Smooth muscle cell (in vitro differentiated cells): ENCODE data around the gene SLC39A11. TPM values are rescaled to one million over a fixed set of nuclear protein-coding genes. Genes with fewer than 3 reads are reported as not detected.
"Not testable (repeated sequence)": the region's sequence is repeated elsewhere in the genome, so short reads cannot be mapped to it uniquely, and the experiment has no call there.

Experiments
- DNase-seq: peaks from one replicate; lab custom pipeline; 2025; ENCODE audit not compliant: unreplicated experiment; lab: John Stamatoyannopoulos, UW
- H2AFZ ChIP-seq: fragments of 200-600 bp; sonication (generic); 2 replicates; pipeline ENCODE4 v1.6.0; 2016; ENCODE audit warnings: antibody characterized with exemption, low read depth, mild to moderate bottlenecking
- H3F3A ChIP-seq: fragments of 200-600 bp; sonication (generic); 2 replicates; pipeline ENCODE4 v1.6.0; 2017; ENCODE audit warnings: antibody characterized with exemption, low read depth
- H3K27ac ChIP-seq: fragments of 200-600 bp; sonication (generic); 2 replicates; pipeline ENCODE4 v1.5.1; 2016; ENCODE audit warnings: low read depth, mild to moderate bottlenecking
- H3K27me3 ChIP-seq: fragments of 200-600 bp; sonication (generic); 2 replicates; pipeline ENCODE4 v1.6.1; 2016; ENCODE audit warnings: low read depth, mild to moderate bottlenecking
- H3K36me3 ChIP-seq: fragments of 200-600 bp; sonication (generic); 2 replicates; pipeline ENCODE4 v1.5.1; 2016; ENCODE audit warnings: low read depth
- H3K4me1 ChIP-seq: fragments of 200-600 bp; sonication (generic); 2 replicates; pipeline ENCODE4 v1.5.1; 2016; ENCODE audit warnings: low read depth
- H3K4me2 ChIP-seq: fragments of 200-600 bp; sonication (generic); 2 replicates; pipeline ENCODE4 v1.6.0; 2016; ENCODE audit warnings: mild to moderate bottlenecking
- H3K4me3 ChIP-seq: fragments of 200-600 bp; sonication (generic); 2 replicates; pipeline ENCODE4 v1.5.1; 2016; ENCODE audit warnings: mild to moderate bottlenecking
- H3K79me2 ChIP-seq: fragments of 200-600 bp; sonication (generic); 2 replicates; pipeline ENCODE4 v1.6.0; 2016; ENCODE audit warnings: low read depth, mild to moderate bottlenecking
- H3K9ac ChIP-seq: fragments of 200-600 bp; sonication (generic); 2 replicates; pipeline ENCODE4 v1.6.0; 2016; ENCODE audit warnings: low read depth
- H3K9me3 ChIP-seq: fragments of 200-600 bp; sonication (generic); replicated peaks from 2 replicates; pipeline ENCODE4 v1.5.1; 2016; ENCODE audit warnings: low read depth
- H4K20me1 ChIP-seq: fragments of 200-600 bp; sonication (generic); 2 replicates; pipeline ENCODE4 v1.6.0; 2016; ENCODE audit warnings: low read depth
- CTCF ChIP-seq: fragments of 200-600 bp; sonication (generic); IDR thresholded peaks from 2 replicates; pipeline ENCODE4 v1.5.1; 2017; ENCODE audit warnings: borderline replicate concordance, mild to moderate bottlenecking, antibody characterized with exemption; ENCODE audit not compliant: insufficient read depth, poor library complexity, severe bottlenecking
- WGBS: methylation state at CpG from one replicate; pipeline ENCODE4 v1.1.7; 2016; ENCODE audit warnings: low lambda C conversion rate; 5-methylcytosine and 5-hydroxymethylcytosine counted together
- polyA plus RNA-seq: library from polyadenylated mRNA; unstranded; fragments of >200 nt; fragmentation: Nextera tagmentation; extraction: Ambion mirVana; gene quantifications from 2 replicates; pipeline ENCODE4 v1.2.1, GENCODE V29; 2016
- total RNA-seq: library from RNA; depleted of rRNA; stranded (reverse); fragments of >200 nt; gene quantifications from 2 replicates; pipeline ENCODE4 v1.2.3, GENCODE V29; 2014

Gene SLC39A11
- total and polyA plus RNA-seq, 2 experiments from 2014 or later: 9.2 to 36.7 TPM

- DNase-seq: no peak
- Histone ChIP-seq H3K9me3 (no peaks in the 10 kb centered on the region), H3K27me3 (no peaks in the 10 kb centered on the region), H4K20me1 (no peaks in the 10 kb centered on the region), H3K79me2 (no peaks in the 10 kb centered on the region), H3K36me3 (no peaks in the 10 kb centered on the region), H3K9ac (no peak overlapping the region), H3F3A (no peaks in the 10 kb centered on the region), H2AFZ (no peak overlapping the region), H3K4me1 (no peaks in the 10 kb centered on the region), H3K4me2 (no peak overlapping the region), H3K27ac (no peak overlapping the region), H3K4me3 (no peak overlapping the region)
- WGBS: 75% methylated on average over 6 of the region's 6 CpGs
- no peak for TF ChIP-seq CTCF
Measured at GRCh38 chr17:72900654-72900971, 191.9 kb downstream of the SLC39A11 start.

GRCh38 chr17:72898725-72899124, 193.8 kb downstream of the SLC39A11 start:
- Histone ChIP-seq H3K36me3 (no peaks in the 10 kb centered on the region), H3K79me2 (no peaks in the 10 kb centered on the region), H3K27ac (no peak overlapping the region), H3K9ac (no peak overlapping the region), H3K9me3 (no peaks in the 10 kb centered on the region), H3K27me3 (no peaks in the 10 kb centered on the region), H3K4me3 (no peak overlapping the region), H3K4me2 (no peak overlapping the region), H3F3A (no peaks in the 10 kb centered on the region), H2AFZ (no peak overlapping the region), H4K20me1 (no peaks in the 10 kb centered on the region), H3K4me1 (no peaks in the 10 kb centered on the region)
- WGBS: 90% methylated on average over 9 of the region's 9 CpGs
- no peak for DNase-seq
- TF ChIP-seq CTCF: no peak

GRCh38 chr17:72896288-72896687, 196.2 kb downstream of the SLC39A11 start:
- H3K27ac ChIP-seq, H2AFZ ChIP-seq, DNase-seq, H3K79me2 ChIP-seq, H3K9me3 ChIP-seq, H3F3A ChIP-seq, H3K4me2 ChIP-seq, H3K4me3 ChIP-seq, H3K36me3 ChIP-seq, H3K4me1 ChIP-seq, H3K9ac ChIP-seq, H4K20me1 ChIP-seq, H3K27me3 ChIP-seq: not testable (repeated sequence)
- WGBS: 56% methylated on average over 7 of the region's 7 CpGs

- Histone ChIP-seq H3K9ac (no peak overlapping the region), H2AFZ (no peak overlapping the region), H3F3A (no peaks in the 10 kb centered on the region), H3K4me2 (no peak overlapping the region), H4K20me1 (no peaks in the 10 kb centered on the region), H3K4me1 (peaks cover 5% of the 10 kb centered on the region), H3K36me3 (no peaks in the 10 kb centered on the region), H3K27me3 (no peaks in the 10 kb centered on the region), H3K79me2 (no peaks in the 10 kb centered on the region), H3K27ac (no peak overlapping the region), H3K9me3 (no peaks in the 10 kb centered on the region), H3K4me3 (no peak overlapping the region)
- TF ChIP-seq CTCF: no peak
- 100% methylated on average over 2 of the region's 2 CpGs for WGBS
- DNase-seq: no peak
Measured at GRCh38 chr17:72891627-72892026, 200.9 kb downstream of the SLC39A11 start.
